ENCODE measurements around the gene KEL.

Gene KEL

GRCh38 chr7:142934056-142934455 is 28.1 kb downstream of the KEL start:
- no peak for TF ChIP-seq CTCF (IDR thresholded peaks at IDR 0.05; ENCODE audit: extremely low read depth, insufficient read depth, missing control alignments)
- DNase-seq (ENCODE audit: low spot score): no peak
- in situ Hi-C loops (cut with MboI; ENCODE audit: low pct_unique_long_range_greater_than_20kb, low sequenced_read_pairs, unreplicated experiment): no loop called here

GRCh38 chr7:142933624-142934023 is 28.5 kb downstream of the KEL start, which contains the start of gene TRPV5:
TSS of gene TRPV5 (minus strand) at chr7:142933746. CDS start at chr7:142933459, 287 bp downstream.
- in situ Hi-C loops (cut with MboI; ENCODE audit: low pct_unique_long_range_greater_than_20kb, low sequenced_read_pairs, unreplicated experiment): no loop called here
- TF ChIP-seq CTCF (IDR thresholded peaks at IDR 0.05; ENCODE audit: extremely low read depth, insufficient read depth, missing control alignments): no peak

GRCh38 chr7:142933092-142933475 is 29.1 kb downstream of the KEL start:
- no peak for DNase-seq (ENCODE audit: low spot score)
- no peak for TF ChIP-seq CTCF (IDR thresholded peaks at IDR 0.05; ENCODE audit: extremely low read depth, insufficient read depth, missing control alignments)
- in situ Hi-C loops (cut with MboI; ENCODE audit: low pct_unique_long_range_greater_than_20kb, low sequenced_read_pairs, unreplicated experiment): no loop called here

More at GRCh38 chr7:142933624-142934023, 28.5 kb downstream of the KEL start, which contains the start of gene TRPV5:
- DNase-seq (ENCODE audit: low spot score): no peak

GRCh38 chr7:142932386-142933091 is 29.6 kb downstream of the KEL start:
- no peak for TF ChIP-seq CTCF (IDR thresholded peaks at IDR 0.05; ENCODE audit: extremely low read depth, insufficient read depth, missing control alignments)
- in situ Hi-C loops (cut with MboI; ENCODE audit: low pct_unique_long_range_greater_than_20kb, low sequenced_read_pairs, unreplicated experiment): no loop called here
- DNase-seq (ENCODE audit: low spot score): no peak

GRCh38 chr7:142930126-142930730 is 31.9 kb downstream of the KEL start:
- TF ChIP-seq CTCF (IDR thresholded peaks at IDR 0.05; ENCODE audit: extremely low read depth, insufficient read depth, missing control alignments): no peak
- DNase-seq (ENCODE audit: low spot score): no peak
- in situ Hi-C loops (cut with MboI; ENCODE audit: low pct_unique_long_range_greater_than_20kb, low sequenced_read_pairs, unreplicated experiment): no loop called here

GRCh38 chr7:142927949-142928348 is 34.2 kb downstream of the KEL start:
- no peak for DNase-seq (ENCODE audit: low spot score)
- in situ Hi-C loops (cut with MboI; ENCODE audit: low pct_unique_long_range_greater_than_20kb, low sequenced_read_pairs, unreplicated experiment): no loop called here
- no peak for TF ChIP-seq CTCF (IDR thresholded peaks at IDR 0.05; ENCODE audit: extremely low read depth, insufficient read depth, missing control alignments)

All from GM13977 (cell line).